Measurements from ENCODE around the gene WNK1. TPM values are rescaled to one million over a fixed set of nuclear protein-coding genes. Genes with fewer than 3 reads are reported as not detected.
"Not testable (repeated sequence)": the region's sequence is repeated elsewhere in the genome, so short reads cannot be mapped to it uniquely, and the experiment has no call there.

WNK1 gene
- total RNA-seq, 1 donor from 2014 or later = 178 TPM

DNA sequence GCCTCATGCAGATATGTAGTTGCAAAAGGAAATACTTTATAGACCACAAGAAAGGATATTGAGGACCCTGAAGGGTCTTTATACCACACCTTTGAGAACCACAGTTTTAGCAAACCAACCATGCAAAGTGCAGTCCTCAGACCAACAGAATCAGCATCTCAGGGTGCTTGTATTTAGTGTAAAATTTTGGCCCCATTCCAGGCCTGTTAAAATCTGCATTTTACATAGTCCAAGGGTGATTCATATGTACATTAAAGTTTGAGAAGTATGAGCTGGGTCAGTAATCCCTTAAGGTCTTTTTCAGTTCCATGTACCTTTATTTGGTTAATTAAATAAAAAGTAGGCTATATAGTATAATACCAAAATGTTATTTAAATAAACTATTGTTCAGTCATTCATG, 91.2 kb downstream of the WNK1 start:
- H3K36me3 ChIP-seq = no peaks in the 10 kb centered on the region
- H3K4me3 ChIP-seq = no peak overlapping the region
- no peak overlapping the region for H3K27ac ChIP-seq
- DNase-seq (ENCODE audit: low spot score in 2 of 2) = no peak
- intact Hi-C loops (cut with DNase I) = no loop called here
- TF ChIP-seq, protein P1, sequence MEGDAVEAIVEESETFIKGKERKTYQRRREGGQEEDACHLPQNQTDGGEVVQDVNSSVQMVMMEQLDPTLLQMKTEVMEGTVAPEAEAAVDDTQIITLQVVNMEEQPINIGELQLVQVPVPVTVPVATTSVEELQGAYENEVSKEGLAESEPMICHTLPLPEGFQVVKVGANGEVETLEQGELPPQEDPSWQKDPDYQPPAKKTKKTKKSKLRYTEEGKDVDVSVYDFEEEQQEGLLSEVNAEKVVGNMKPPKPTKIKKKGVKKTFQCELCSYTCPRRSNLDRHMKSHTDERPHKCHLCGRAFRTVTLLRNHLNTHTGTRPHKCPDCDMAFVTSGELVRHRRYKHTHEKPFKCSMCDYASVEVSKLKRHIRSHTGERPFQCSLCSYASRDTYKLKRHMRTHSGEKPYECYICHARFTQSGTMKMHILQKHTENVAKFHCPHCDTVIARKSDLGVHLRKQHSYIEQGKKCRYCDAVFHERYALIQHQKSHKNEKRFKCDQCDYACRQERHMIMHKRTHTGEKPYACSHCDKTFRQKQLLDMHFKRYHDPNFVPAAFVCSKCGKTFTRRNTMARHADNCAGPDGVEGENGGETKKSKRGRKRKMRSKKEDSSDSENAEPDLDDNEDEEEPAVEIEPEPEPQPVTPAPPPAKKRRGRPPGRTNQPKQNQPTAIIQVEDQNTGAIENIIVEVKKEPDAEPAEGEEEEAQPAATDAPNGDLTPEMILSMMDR (IDR thresholded peaks at IDR 0.05) = no peak
- no peaks in the 10 kb centered on the region for H3K9me3 ChIP-seq
- H3K27me3 ChIP-seq = no peaks in the 10 kb centered on the region
- peaks cover 0 to 9% of the 10 kb centered on the region in 2 donors for H3K4me1 ChIP-seq

DNA sequence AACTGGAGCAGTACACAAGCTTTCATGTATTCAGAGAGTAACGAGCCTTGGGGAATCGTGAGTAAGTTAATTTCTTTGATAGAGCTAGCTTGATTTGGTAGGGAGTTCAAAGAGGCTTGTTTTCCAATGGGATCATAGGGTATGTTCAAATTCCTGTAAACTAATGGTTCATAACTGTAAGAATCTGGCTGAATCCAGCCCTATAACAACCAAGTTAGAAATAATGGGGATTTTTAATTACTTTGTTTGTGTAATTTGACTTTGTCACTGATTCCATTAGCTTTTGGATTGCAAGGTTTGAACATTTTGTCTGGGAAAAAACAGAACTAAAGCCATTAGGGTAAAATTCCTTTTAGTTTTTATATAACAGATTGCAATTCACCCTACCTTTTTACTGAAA, 94.0 kb downstream of the WNK1 start:
- TF ChIP-seq, protein P1 (IDR thresholded peaks at IDR 0.05) = no peak
- no peak overlapping the region for H3K27ac ChIP-seq
- H3K4me3 ChIP-seq = no peak overlapping the region
- no peaks in the 10 kb centered on the region for H3K36me3 ChIP-seq
- no peaks in the 10 kb centered on the region for H3K9me3 ChIP-seq
- no peak for DNase-seq (ENCODE audit: low spot score in 2 of 2)
- H3K27me3 ChIP-seq = no peaks in the 10 kb centered on the region
- intact Hi-C loops (cut with DNase I) = no loop called here
- peaks cover 0 to 19% of the 10 kb centered on the region in 2 donors for H3K4me1 ChIP-seq

DNA sequence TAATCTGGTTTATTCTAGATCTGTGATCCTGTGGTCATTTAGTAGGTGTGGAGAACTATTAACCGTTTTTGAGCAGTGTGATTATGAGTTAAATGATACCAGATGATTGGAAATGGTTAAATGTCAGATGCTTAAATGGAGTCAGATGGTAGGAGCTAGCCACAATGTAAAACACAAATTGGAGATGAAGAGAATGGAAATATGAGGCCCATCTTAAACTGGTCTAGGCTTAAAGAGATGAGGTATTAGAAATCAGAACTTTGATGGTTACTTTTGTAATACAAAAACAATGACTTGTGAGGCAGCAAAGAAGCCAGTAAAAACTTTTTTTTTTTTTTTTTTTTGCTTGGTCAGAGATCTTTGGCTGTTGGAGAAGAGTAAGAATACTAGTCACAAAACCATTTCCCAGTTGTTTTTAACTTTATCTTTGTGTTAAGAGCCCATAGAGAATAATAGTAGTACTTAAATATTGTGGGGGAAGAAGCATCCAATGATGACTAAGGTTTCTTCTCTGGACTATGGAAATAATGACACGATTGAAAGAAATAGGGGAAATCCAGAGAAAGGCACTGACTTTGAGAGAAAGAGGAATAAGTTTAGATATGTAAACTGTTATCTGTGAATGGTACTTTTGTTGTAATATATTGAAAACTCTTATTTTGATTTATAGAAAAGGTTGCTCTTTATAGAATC, 95.9 kb downstream of the WNK1 start:
- Histone ChIP-seq H3K27me3 (no peaks in the 10 kb centered on the region), H3K36me3 (no peaks in the 10 kb centered on the region), H3K27ac (peak overlapping the region; percentile 38 to 52), H3K4me1 (peaks cover 0 to 24% of the 10 kb centered on the region in 2 donors), H3K4me3 (no peak overlapping the region), H3K9me3 (no peaks in the 10 kb centered on the region)
- no peak for DNase-seq (ENCODE audit: low spot score in 2 of 2)
- TF ChIP-seq, protein P1 (IDR thresholded peaks at IDR 0.05) = no peak
- intact Hi-C loops (cut with DNase I) = no loop called here

DNA sequence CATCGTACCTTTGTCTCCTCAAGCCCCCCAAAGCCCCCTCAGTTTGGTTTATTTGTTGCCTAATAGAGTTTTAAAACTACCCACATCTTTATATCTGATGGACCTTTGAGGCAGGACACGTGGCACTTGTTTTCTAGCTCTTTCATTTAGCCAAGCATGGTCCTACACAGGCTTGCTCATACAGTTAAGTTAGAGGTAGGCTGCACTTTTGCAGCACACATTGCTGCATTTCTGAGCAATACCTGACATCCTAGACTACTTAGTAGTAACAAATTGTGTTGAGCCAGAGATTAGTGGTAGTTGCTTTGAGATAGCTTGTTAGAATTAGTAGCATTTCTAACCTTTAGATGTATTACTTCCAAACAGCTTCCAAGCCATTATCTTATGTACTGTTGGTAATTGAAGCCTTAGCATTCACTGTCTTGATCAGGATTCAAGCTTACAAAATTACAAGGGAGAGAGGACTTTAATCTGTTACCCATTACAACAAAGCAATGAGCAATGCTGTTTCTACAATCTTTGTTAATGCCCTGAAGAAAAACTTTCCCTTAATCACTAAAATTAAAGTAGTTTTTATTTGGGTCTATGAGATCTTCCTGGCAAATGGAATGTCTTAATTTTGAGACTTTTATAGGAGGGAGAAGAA, 96.6 kb downstream of the WNK1 start:
- H3K4me1 ChIP-seq = peaks cover 0 to 24% of the 10 kb centered on the region in 2 donors
- no peaks in the 10 kb centered on the region for H3K36me3 ChIP-seq
- no peaks in the 10 kb centered on the region for H3K9me3 ChIP-seq
- TF ChIP-seq, protein P1 (IDR thresholded peaks at IDR 0.05) = no peak
- no peaks in the 10 kb centered on the region for H3K27me3 ChIP-seq
- intact Hi-C loops (cut with DNase I) = no loop called here
- DNase-seq (ENCODE audit: low spot score in 2 of 2) = no peak
- H3K4me3 ChIP-seq = no peak overlapping the region
- H3K27ac ChIP-seq = peak overlapping the region in 1 of 2 donors; percentile 38

DNA sequence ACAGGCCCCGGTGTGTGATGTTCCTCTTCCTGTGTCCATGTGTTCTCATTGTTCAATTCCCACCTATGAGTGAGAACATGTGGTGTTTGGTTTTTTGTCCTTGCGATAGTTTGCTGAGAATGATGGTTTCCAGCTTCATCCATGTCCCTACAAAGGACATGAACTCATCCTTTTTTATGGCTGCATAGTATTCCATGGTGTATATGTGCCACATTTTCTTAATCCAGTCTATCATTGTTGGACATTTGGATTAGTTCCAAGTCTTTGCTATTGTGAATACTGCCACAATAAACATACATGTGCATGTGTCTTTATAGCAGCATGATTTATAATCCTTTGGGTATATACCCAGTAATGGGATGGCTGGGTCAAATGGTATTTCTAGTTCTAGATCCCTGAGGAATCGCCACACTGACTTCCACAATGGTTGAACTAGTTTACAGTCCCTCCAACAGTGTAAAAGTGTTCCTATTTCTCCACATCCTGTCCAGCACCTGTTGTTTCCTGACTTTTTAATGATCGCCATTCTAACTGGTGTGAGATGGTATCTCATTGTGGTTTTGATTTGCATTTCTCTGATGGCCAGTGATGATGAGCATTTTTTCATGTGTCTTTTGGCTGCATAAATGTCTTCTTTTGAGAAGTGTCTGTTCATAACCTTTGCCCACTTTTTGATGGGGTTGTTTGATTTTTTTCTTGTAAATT, 97.5 kb downstream of the WNK1 start:
- not testable (repeated sequence) for H3K27me3 ChIP-seq; H3K27ac ChIP-seq; H3K9me3 ChIP-seq; H3K4me3 ChIP-seq; H3K36me3 ChIP-seq; DNase-seq (ENCODE audit: low spot score in 2 of 2)
- H3K4me1 ChIP-seq = peaks cover 0 to 24% of the 10 kb centered on the region in 2 donors
- intact Hi-C loops (cut with DNase I) = loop anchor here (5.0 kb wide), 1 partner anchor 33 kb away; no protein-coding TSS in a partner anchor

DNA sequence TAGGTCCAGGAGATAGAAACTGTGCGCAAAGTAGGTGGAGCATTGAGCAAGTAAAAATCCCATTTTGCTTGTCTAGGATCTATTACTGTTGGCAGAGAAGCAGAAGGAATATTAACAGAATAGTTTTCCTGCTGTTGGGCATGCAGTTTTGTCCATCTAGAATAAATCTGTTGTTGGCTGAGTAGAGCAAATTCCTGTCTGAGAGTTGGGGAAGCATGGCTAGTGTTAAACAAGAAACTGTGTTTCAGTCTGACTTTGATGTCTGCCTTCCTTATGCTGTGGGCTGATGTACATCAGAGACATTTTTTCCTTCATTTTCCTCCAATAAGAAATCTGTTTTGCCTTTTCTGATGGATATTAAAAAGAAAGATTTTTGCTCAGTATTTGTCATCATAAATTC, 99.0 kb downstream of the WNK1 start:
- H3K9me3 ChIP-seq = no peaks in the 10 kb centered on the region
- TF ChIP-seq, protein P1 (IDR thresholded peaks at IDR 0.05) = no peak
- no peaks in the 10 kb centered on the region for H3K36me3 ChIP-seq
- no peaks in the 10 kb centered on the region for H3K27me3 ChIP-seq
- intact Hi-C loops (cut with DNase I) = loop anchor here (5.0 kb wide), 1 partner anchor 34 kb away; no protein-coding TSS in a partner anchor
- H3K4me1 ChIP-seq = peaks cover 0 to 22% of the 10 kb centered on the region in 2 donors
- no peak for DNase-seq (ENCODE audit: low spot score in 2 of 2)
- H3K27ac ChIP-seq = peak overlapping the region; percentile 41 to 54
- H3K4me3 ChIP-seq = peak overlapping the region in 1 of 2 donors; percentile 38
